D721Med (cell line): ENCODE results near the gene MTCP1.
A peak's percentile ranks its signal among the peaks of the same experiment; 100 is the strongest.

Experiments used
- DNase-seq: peaks from one replicate; pipeline ENCODE4 v3.0.0; 2011; ENCODE audit warnings: low spot score; ENCODE audit not compliant: insufficient read length
- FAIRE-seq: peaks from 2 replicates; lab custom pipeline; 2011; peaks lifted over from hg19 to GRCh38; lab: Jason Lieb, UNC
- TF ChIP-seq, protein P1 (sequence below): IDR thresholded peaks from 2 replicates; pipeline ENCODE4 v1.5.1; 2012; ENCODE audit warnings: mild to moderate bottlenecking, control low read depth; ENCODE audit not compliant: insufficient read depth; ENCODE audit errors: missing control alignments

Gene MTCP1

GRCh38 chrX:155035688-155036087, 35.2 kb downstream of the MTCP1 start:
- no peak for DNase-seq
- FAIRE-seq: no peak
- TF ChIP-seq, protein P1, sequence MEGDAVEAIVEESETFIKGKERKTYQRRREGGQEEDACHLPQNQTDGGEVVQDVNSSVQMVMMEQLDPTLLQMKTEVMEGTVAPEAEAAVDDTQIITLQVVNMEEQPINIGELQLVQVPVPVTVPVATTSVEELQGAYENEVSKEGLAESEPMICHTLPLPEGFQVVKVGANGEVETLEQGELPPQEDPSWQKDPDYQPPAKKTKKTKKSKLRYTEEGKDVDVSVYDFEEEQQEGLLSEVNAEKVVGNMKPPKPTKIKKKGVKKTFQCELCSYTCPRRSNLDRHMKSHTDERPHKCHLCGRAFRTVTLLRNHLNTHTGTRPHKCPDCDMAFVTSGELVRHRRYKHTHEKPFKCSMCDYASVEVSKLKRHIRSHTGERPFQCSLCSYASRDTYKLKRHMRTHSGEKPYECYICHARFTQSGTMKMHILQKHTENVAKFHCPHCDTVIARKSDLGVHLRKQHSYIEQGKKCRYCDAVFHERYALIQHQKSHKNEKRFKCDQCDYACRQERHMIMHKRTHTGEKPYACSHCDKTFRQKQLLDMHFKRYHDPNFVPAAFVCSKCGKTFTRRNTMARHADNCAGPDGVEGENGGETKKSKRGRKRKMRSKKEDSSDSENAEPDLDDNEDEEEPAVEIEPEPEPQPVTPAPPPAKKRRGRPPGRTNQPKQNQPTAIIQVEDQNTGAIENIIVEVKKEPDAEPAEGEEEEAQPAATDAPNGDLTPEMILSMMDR: no peak

DNA sequence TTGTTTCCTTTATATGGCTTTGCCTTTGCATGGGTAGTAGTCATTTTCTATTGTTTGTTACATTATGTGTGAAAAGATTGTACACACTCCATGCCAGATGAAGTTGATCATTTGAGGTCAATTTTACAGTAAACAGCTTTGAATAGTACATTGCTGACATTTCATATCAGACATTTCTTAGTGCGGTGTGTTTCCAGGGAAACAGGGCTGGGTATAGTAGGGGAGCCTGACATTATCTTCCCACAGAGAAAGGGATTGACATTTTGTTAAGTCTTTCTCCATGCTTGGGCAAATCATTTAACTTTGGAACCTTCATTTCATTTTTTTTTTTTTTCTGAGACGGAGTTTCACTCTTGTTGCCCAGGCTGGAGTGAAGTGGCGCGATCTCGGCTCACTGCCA, 39.3 kb downstream of the MTCP1 start:
- FAIRE-seq (no peak), DNase-seq (no peak)
- TF ChIP-seq, protein P1: no peak

- DNase-seq: no peak
- no peak for FAIRE-seq
- TF ChIP-seq, protein P1: no peak
These were observed 42.1 kb downstream of the MTCP1 start for GRCh38 chrX:155028877-155029291.

GRCh38 chrX:155028129-155028528, 42.8 kb downstream of the MTCP1 start:
- TF ChIP-seq, protein P1: no peak
- DNase-seq: no peak
- FAIRE-seq: no peak

DNA sequence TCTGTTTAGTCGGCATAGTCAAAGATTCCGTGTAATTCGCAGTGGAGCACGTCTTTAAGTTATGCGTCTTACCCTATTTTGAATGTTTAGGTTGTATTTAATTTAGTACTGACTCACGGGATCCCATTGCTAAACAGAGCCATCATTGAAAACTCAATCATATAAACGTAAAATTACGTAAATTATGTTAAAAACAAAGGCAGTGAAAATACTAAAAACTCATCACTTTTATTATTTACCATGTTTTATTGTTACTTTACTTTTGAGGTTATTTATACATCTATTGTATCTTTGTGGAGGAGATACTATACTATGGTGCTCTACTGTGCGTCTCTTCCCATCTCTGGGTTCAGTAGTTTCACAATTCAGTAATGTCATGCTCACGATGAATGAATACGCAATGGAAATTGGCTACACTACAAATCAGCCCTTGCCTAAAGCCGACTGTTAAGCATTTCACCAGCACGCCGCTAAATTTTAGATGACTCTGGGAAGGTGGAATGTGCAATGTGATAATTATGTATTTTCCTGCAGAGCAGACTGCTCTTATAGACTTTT, 43.3 kb downstream of the MTCP1 start:
- TF ChIP-seq, protein P1: no peak
- DNase-seq (no peak), FAIRE-seq (no peak)

- peak; percentile 25 for DNase-seq
- no peak for FAIRE-seq
- TF ChIP-seq, protein P1: no peak
These were observed 44.0 kb downstream of the MTCP1 start, which contains the start of gene FUNDC2 for GRCh38 chrX:155026727-155027508. Gene FUNDC2, plus strand, starts transcription at chrX:155026844. Its CDS starts 95 bp downstream, at chrX:155026939.

- DNase-seq: no peak
- FAIRE-seq: no peak
- TF ChIP-seq, protein P1: no peak
These were observed 44.6 kb downstream of the MTCP1 start for GRCh38 chrX:155026420-155026726.
